NCI-H446 treated with DMSO at 0.1 percent for 48 hours (cell line): ENCODE results near the gene MAPK1.
"Not testable (repeated sequence)": the region's sequence is repeated elsewhere in the genome, so short reads cannot be mapped to it uniquely, and the experiment has no call there.

Experiments used
- DNase-seq: peaks from one replicate; lab custom pipeline; 2025; lab: John Stamatoyannopoulos, UW

Gene MAPK1

DNA sequence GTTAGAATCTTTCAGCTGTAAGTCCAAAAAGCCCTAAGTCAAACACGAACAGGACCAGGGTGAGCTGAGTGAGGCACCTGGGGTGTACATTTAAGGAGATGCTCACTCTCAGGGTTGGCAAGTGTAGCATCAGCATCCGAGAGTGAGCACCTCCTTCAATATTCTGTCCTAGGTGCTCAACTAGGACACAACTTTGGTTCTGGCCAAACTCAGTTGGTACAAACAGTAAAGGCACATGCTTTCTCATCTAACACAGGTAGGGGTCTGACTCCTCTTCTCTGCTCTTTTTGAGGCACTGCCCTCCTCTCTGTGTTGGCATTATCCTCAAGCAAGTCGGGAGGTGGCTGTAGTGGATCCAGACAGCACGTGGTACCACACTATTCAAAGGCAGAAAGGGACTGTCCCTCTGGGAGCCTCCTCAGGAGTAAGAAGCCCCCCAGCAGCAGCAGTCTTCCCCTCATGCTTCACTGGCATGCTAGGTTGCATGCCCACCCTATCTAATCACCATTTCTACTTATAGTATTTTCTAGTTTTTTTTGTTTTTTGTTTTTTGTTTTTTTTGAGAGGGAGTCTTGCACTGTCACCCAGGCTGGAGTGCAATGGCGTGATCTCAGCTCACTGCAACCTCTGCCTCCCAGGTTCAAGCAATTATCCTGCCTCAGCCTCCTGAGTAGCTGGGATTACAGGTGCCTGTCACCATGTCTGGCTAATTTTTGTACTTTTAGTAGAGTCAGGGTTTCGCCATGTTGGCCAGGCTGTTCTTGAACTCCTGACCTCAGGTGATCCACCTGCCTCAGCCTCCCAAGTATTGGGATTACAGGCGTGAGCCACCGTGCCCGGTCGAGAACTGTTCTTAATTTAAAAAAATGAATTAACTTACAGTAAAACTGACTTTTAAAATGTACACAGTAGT, 14.7 kb upstream of the MAPK1 start:
- no peak for DNase-seq

GRCh38 chr22:21876486-21877176, 9.2 kb upstream of the MAPK1 start:
- DNase-seq = no peak

GRCh38 chr22:21874953-21875352, 7.5 kb upstream of the MAPK1 start:
- DNase-seq = not testable (repeated sequence)

- no peak for DNase-seq
Observed at GRCh38 chr22:21873619-21874018, 6.2 kb upstream of the MAPK1 start.

GRCh38 chr22:21872741-21873140, 5.3 kb upstream of the MAPK1 start:
- not testable (repeated sequence) for DNase-seq

- no peak for DNase-seq
Observed at GRCh38 chr22:21868651-21869050, 1.2 kb upstream of the MAPK1 start.

GRCh38 chr22:21866833-21867527, 465 bp downstream of the MAPK1 start:
- DNase-seq = no peak

- peak; percentile 3 for DNase-seq
Observed at GRCh38 chr22:21865041-21865440, 2.4 kb downstream of the MAPK1 start.

DNA sequence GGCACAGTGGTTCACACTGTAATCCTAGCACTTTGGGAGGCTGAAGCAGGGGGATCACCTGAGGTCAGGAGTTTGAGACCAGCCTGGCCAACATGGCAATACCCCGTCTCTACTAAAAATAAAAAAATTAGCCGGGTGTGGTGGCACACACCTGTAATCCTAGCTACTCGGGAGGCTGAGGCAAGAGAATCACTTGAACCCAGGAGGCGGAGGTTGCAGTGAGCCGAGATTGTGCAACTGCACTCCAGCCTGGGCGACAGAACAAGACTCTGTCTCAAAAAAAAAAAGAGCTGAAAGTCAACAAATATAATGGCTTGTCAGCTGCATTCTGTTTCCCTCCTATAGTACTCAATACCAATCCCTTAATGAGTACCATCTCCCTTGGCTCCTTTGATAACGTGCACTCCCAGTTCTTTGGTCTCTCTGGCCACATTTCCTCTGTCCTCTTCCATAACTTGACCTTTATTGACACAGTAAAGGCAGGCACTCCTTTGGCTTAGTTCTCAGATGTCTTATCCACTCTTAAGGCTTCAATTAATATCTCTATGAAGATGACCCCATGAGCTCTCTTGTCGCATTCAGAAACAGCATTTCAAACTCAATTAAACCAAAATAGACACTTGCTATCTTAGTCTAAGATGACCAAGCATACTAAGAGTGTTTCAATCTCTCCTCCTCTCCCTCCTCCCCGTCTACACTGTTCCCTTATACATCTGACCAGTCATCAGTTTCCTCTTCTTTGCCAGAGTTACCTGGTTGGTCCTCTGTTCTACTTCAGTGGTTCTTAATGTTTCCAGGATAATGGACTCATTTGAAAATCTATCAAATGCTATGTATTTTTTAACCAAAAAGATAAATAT, 4.8 kb downstream of the MAPK1 start:
- DNase-seq = no peak

DNA sequence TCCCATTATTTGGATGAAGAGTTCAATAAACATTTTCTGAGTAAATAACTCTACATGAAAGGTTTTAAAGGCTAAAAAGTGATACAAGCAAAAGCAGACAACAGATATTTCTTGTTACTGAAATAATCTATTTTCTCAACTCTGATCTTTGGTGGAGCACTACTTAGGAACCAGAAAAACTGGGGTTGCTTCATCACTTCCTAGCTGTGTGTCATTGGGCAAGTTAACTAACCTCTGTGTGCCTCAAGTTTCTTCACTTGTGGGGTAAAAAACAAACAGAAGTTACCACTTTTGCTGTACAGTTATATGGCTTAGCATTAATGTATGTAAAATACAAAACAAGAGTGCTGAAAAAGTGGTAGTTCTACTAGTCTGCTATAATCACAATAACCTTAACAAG, 5.6 kb downstream of the MAPK1 start:
- no peak for DNase-seq

GRCh38 chr22:21861264-21861848, 6.1 kb downstream of the MAPK1 start:
- DNase-seq = no peak

DNA sequence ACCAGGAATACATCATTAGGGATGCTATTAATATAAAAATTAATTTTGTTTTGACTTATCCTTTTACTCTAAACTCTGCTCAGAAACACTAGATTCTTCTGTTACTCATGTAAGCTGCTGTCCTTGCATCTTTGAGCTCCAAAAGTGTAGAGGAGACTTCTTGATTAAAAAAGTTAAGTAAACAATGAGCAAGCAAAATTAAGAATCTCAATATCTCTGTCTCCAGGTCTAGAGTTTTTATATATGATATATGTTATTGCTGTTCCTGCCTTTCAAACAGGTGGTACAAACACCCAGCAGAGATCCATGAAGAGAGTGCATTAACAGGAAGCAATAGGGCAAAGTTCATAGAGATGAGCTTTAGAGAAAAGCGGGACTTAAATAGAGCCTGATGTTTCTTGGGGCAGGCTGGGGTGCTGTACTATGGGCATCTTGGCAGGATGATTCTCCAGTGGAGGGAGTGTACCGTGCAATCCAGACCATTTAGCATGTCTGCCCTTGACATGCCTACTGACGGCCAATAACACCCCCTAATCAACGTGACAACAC, 6.9 kb downstream of the MAPK1 start:
- no peak for DNase-seq

DNA sequence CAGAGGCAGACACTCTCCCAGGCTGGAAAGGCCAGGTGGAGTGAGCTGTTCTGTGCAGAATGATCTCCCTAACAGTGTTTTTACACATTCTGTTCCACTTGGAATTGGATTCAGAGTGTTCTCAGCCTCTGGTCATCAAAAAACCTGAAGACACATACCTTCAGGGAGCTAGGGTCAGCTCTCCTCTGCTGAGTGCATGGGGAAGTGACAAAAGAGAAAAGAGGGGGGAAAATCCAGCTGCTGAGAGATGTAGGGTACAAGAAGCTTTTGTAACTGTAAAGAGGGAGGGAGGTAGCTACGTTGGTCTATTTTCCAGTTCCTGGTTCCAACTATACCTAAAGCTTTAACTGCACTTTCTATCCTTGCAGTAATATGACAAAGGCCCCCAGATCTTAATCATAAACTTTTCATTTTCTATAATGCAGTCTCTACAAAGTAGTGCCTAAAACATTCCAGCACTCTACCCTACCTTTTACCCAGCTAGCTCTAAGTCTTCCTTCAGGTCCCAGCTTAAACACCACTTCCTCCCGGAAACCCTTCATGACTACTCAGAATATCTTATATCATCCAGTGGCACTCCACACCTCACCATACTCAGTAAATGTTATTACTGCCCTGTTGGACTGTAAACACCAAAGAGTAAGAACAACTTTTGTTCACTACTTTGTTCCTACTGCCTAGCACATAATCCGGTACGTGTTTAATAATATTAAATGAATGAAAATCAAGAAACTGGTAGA, 9.2 kb downstream of the MAPK1 start:
- DNase-seq = no peak

DNA sequence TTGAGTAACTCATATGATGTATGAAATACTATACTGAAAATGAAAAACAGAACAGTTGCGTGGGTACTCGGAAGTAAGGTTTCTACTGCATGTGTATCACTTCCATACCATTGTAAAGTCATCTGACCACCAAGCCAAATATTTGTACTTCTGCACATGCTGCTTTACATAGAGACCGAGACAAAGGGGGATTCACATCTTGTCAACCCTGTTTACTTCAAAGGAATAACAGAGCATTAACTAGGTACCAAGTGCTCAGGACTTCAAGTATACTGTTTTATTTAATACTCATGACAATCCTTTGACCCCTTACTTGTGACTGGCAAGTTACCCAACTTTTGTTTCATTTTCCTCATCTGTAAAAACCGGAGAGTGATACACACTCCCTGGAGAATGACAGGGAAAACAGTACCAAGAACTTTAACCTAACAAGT, 9.9 kb downstream of the MAPK1 start:
- no peak for DNase-seq

- DNase-seq = no peak
Observed at GRCh38 chr22:21856868-21857267, 10.6 kb downstream of the MAPK1 start.

GRCh38 chr22:21856197-21856596, 11.2 kb downstream of the MAPK1 start:
- no peak for DNase-seq

- DNase-seq = no peak
Observed at GRCh38 chr22:21855676-21856075, 11.8 kb downstream of the MAPK1 start.

DNA sequence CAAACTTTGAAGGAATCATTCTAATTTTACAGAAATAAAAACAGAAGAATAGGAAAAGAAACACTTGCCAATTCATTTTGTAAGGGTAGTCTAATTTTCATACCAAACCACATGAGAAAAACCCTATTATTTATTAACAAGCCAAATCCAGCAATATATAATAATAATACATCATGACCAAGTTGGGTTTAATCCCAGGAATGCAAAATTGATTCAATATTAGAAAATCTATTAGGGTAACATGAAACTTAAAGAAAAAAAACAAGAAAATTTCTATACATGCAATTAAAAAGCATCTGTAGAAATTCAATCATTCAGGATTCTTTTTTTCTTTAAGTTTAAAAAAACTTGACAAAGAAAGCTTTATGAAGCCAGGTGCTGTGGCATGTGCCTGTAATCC, 16.8 kb downstream of the MAPK1 start:
- no peak for DNase-seq

DNA sequence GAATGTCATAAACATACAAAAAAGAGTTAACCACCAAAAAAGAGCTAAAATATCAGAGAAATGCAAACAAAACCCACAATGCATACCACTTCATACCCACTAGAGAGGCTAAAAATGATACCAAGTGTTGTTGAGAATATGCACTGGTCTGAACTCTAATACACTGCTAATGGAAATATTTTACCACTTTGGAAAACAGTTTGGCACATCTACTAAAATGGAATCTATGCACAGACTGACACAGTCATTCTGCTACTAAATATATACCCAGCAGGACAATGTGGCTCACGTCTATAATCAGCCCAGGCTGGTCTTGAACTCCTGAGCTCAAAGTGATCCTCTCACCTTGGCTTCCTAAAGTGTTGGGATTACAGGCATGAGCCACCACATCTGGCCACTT, 18.0 kb downstream of the MAPK1 start:
- no peak for DNase-seq

DNA sequence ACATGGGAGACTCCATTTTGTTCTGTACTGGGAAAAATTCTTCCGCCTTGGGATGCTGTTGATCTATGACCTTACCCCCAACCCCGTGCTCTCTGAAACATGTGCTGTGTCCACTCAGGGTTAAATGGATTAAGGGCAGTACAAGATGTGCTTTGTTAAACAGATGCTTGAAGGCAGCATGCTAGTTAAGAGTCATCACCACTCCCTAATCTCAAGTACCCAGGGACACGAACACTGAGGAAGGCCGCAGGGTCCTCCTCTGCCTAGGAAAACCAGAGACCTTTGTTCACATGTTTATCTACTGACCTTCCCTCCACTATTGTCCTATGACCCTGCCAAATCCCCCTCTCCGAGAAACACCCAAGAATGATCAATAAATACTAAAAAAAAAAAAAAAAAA, 19.4 kb downstream of the MAPK1 start:
- DNase-seq = not testable (repeated sequence)
